GM21576 (cell line): Measurements from ENCODE around the gene SUGCT.
"Not testable (repeated sequence)": the region's sequence is repeated elsewhere in the genome, so short reads cannot be mapped to it uniquely, and the experiment has no call there.

ENCODE experiments used
- ATAC-seq: cut with Tn5 transposase; IDR thresholded peaks from one replicate; pipeline ENCODE4 v1.9.1; 2021; ENCODE audit warnings: mild to moderate bottlenecking, moderate library complexity; ENCODE audit not compliant: unreplicated experiment

Gene SUGCT

GRCh38 chr7:40394400-40394799, 259.6 kb downstream of the SUGCT start:
- no peak for ATAC-seq

- no peak for ATAC-seq
Measured at GRCh38 chr7:40400525-40400924, 265.7 kb downstream of the SUGCT start.

- ATAC-seq = no peak
Measured at GRCh38 chr7:40401406-40401805, 266.6 kb downstream of the SUGCT start.

- no peak for ATAC-seq
Measured at GRCh38 chr7:40402661-40403060, 267.9 kb downstream of the SUGCT start.

GRCh38 chr7:40403703-40404476, 269.1 kb downstream of the SUGCT start:
- ATAC-seq = no peak

- ATAC-seq = no peak
Measured at GRCh38 chr7:40405991-40406390, 271.2 kb downstream of the SUGCT start.

- ATAC-seq = no peak
Measured at GRCh38 chr7:40412323-40412722, 277.5 kb downstream of the SUGCT start.

GRCh38 chr7:40414704-40415103, 279.9 kb downstream of the SUGCT start:
- not testable (repeated sequence) for ATAC-seq

- ATAC-seq = no peak
Measured at GRCh38 chr7:40418448-40418847, 283.6 kb downstream of the SUGCT start.

GRCh38 chr7:40418983-40419382, 284.2 kb downstream of the SUGCT start:
- ATAC-seq = no peak

GRCh38 chr7:40419806-40420205, 285.0 kb downstream of the SUGCT start:
- ATAC-seq = no peak

GRCh38 chr7:40421433-40421832, 286.6 kb downstream of the SUGCT start:
- ATAC-seq = no peak

GRCh38 chr7:40425696-40426095, 290.9 kb downstream of the SUGCT start:
- ATAC-seq = no peak

GRCh38 chr7:40428421-40428820, 293.6 kb downstream of the SUGCT start:
- no peak for ATAC-seq

- no peak for ATAC-seq
Measured at GRCh38 chr7:40429826-40430225, 295.0 kb downstream of the SUGCT start.

- no peak for ATAC-seq
Measured at GRCh38 chr7:40432046-40432445, 297.2 kb downstream of the SUGCT start.

GRCh38 chr7:40436710-40437109, 301.9 kb downstream of the SUGCT start:
- no peak for ATAC-seq

GRCh38 chr7:40437498-40437897, 302.7 kb downstream of the SUGCT start:
- ATAC-seq = no peak

GRCh38 chr7:40437936-40438634, 303.3 kb downstream of the SUGCT start:
- no peak for ATAC-seq

- no peak for ATAC-seq
Measured at GRCh38 chr7:40439686-40440085, 304.9 kb downstream of the SUGCT start.

- no peak for ATAC-seq
Measured at GRCh38 chr7:40447345-40447744, 312.5 kb downstream of the SUGCT start.

GRCh38 chr7:40455485-40455884, 320.7 kb downstream of the SUGCT start:
- no peak for ATAC-seq
